Fibroblast of the conjunctiva (primary cell): ENCODE measurements around the gene STX4.

Source experiments
- DNase-seq: peaks from one replicate; pipeline ENCODE4 v3.0.0-alpha.2; 2010; ENCODE audit warnings: low read depth

STX4 gene

DNA sequence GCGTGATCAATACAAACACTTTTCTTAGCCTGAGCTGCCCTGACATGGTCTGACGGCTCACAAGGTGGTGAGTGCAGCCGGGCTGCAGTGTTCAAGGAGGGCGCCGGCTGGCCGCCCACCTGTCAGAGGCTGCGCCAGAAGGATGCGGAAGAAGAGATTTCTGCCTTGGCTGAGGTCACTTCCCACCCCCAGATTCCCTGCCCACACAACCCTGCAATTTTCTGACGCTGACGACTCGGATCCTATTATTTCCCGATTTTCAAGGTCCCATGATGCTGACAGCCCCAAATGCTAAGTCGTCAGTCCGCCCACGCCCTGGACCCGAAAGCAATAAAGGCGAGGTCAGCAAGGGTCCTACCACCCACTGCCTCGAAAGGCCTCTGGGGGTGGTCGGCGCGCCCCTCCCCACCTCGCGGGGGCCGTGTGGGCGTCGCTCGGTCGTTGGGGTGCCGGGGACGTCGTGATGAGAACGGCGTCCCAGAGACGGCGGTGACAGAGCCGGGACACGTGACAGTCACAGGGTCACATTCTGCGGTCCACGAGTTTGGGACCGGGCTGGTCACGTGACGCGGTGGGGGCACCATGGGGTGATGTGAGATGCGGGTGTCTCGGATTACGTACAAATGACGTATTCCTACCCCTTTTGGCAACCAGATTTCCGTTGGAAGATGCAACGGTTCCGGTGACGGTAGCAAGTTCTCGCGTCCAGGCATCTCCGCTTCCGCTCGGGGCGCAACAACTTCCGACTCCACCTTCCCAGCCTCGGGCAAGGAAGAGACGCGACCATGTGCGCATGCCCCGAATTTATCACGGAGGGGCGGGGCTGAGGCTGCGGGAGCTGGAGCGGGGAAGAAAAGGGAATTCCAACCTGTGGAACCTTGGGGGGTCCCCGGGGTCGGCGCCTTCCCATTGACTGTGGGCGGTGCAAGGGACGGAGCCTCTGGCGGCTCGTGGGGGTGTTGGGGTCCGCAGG, at the start of gene STX4:
Gene STX4 (plus strand): TSS at position 823 of the 973 bp plus-strand sequence. CDS start 248 bp downstream, outside the sequence.
- peak; percentile 95 for DNase-seq

DNA sequence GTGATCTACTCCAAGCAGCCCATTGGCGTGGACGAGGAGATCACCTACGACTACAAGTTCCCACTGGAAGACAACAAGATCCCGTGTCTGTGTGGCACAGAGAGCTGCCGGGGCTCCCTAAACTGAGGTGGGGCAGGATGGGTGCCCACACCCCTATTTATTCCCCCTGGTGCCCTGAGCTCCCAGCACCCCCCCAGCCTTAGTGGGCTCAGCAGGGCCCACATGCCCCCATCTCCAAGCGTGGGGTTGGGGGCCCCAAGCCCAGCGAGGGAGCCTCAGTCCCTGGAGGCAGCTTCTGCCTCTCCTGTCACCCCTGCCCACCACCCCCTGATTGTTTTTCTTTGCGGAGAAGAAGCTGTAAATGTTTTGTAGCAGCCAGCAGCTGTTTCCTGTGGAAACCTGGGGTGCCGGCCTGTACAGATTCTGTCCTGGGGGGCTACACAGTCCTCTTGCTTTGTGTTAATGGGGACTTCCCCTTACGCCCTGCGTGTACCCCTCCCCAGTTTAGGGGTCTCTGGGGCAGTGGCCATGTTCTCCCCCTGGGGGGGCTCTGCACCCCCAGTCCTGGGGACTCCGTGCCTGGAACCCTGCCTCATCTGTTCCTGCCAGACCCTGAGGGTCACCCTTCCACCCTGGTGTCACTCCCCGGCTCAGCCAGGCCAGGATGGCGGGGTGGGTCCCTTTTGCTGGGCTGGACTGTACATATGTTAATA, 49.3 kb upstream of the STX4 start:
- no peak for DNase-seq

DNA sequence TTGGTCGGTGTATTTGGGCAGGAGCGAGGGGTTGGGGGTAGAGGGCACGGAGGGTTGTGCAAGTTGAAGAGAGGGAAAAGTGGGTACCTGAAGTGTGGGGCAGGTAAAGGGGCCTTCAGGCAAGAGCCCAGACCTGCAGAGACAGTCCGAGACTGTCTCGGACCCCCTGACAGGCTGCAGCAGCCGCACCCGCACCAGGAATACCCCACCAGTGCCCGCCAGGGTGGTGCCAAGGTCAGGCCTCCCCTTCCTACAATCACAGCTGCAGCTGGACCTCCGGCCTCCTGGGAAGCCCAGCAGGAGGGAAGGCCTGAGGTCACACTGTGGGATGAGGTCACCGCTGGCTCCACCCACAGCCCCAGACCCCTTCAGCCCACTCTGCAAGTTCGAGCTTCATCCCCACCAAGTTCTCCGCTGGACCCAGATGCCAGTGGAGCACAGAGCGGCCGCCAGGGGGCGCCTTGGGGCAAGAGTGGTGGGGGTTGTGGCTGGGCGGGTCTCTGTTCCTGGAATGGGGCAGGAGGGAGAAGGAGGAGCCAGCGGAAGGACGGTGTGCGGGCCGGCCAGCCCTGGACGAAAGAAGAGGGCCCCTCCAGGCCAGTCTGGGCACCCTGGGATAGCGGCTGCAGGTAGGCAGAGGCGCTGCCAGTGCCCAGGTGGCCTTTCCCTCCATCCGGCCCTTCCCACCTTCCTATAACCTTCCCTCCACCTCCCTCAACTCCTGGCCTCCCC, 48.5 kb upstream of the STX4 start, which contains the start of gene HSD3B7:
Gene HSD3B7 (plus strand): TSS at position 539 of the 732 bp plus-strand sequence. CDS start 452 bp downstream, outside the sequence.
- DNase-seq, result peak; percentile 56

GRCh38 chr16:30985401-30986128, 47.8 kb upstream of the STX4 start:
- DNase-seq, result no peak

GRCh38 chr16:30986129-30986991, 47.0 kb upstream of the STX4 start:
- DNase-seq, result no peak

- DNase-seq, result no peak
Observed at GRCh38 chr16:30987581-30988190, 45.7 kb upstream of the STX4 start.

- DNase-seq, result no peak
Observed at GRCh38 chr16:30989469-30990047, 43.8 kb upstream of the STX4 start.

DNA sequence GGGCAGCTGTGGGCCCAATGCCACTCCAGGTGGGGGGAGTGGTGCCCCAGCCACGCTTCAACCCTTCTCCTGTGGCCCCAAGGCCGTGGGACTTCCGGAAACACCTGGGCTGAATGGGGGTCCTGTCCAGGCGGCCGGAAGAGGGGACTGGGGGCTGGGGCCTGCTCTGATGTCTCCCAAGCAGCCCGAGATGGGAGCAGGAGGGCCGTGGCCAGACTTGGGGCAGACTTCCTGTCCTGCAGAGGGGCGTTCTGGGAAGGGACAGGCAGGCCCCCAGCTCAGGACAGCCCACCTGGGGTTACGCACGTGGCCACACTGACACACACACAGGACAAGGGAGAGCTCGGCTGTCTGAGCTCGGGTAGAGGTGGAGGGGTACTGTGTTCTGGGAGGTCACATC, 43.3 kb upstream of the STX4 start:
- DNase-seq, result no peak

DNA sequence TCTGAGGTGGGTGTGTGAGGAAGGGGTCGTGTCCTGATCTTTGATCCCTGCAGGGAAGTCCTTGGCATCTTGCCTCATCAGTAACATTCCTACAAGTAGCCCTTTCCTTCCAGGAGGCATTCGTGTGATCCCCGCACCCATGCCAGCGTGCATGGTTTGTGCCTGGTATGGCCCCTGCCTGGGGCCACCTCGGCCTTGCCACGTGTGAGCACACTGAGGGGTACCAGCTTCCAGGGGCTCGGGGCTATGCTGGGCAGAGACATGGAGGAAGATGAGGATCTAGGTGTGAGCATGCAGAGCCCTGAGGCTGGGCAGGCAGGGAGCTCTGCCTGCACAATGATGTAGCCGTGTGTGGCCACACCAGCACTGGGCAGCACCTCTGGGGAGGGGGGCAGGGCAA, 42.3 kb upstream of the STX4 start:
- no peak for DNase-seq

DNA sequence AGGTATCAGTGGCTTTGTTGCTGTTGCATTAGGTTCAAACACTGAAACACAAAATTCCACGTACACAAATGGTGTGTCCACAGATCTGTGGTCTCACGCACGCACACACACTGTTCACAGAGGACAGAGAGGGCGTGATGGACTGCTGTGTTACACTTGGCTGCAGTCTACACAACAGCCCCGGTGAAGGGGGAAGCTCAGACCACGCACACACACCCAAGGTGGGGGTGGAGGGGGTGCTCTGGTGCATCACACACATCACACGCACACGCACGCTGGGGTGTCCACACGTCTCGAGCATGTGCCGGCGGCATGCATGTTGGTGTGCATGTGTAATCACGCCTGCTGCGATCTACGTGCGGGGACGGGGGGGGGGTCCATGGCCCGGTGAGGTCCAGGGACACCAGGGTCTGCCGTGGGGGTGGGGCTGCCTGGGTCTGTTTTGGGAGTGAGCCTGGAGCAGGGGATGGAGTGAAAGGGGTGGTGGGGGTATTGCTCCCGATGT, 41.0 kb upstream of the STX4 start:
- DNase-seq, result no peak

GRCh38 chr16:30992931-30993816, 40.2 kb upstream of the STX4 start:
- no peak for DNase-seq

DNA sequence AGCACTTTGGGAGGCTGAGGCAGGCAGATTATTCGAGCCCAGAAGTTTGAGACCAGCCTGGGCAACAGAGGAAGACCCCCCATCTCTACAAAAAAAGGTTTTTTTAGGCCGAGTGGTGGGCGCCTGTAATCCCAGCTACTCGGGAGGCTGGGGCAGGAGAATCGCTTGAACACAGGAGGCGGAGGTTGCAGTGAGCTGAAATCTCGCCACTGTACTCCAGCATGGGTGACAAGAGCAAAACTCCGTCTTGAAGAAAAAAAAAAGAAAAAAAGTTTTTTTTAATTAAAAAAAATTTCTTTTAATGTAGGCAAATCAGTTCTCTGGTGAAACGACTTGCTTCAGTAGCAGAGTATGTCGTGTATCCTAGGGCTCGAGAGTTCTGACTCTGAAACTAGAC, 37.4 kb upstream of the STX4 start:
- DNase-seq, result no peak

DNA sequence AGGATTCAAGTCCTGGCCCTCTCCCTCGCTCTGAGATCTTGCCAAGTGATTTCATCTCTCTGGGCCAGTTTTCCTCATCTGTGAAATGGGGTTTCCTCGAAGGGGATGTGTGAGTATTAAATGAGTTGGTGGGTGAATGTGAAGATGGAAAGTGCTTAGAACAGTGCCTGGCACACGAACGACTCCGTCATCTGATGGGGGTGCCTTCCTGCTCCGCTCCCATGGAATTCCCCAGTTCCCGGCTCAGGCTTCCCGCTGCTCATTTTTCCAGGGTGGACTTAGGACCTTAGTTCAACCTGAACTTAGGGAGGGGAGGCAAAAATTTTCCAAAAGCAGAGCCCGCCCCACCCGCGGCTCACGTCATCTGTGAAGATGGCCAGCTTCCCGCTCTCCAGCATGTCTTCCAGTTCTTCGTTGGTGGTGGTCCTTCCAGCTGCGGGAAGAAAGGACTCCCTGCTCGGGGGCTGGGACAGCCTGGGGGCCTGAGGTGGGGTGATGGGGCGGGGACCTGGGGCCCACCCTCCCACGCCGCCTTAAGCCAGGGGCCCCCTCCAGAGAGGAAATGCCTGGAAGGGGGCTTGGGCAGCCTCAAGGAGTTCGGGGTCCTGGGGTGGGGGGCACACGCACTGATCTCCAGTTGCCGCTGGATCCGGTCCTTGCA, 36.9 kb upstream of the STX4 start:
- no peak for DNase-seq

DNA sequence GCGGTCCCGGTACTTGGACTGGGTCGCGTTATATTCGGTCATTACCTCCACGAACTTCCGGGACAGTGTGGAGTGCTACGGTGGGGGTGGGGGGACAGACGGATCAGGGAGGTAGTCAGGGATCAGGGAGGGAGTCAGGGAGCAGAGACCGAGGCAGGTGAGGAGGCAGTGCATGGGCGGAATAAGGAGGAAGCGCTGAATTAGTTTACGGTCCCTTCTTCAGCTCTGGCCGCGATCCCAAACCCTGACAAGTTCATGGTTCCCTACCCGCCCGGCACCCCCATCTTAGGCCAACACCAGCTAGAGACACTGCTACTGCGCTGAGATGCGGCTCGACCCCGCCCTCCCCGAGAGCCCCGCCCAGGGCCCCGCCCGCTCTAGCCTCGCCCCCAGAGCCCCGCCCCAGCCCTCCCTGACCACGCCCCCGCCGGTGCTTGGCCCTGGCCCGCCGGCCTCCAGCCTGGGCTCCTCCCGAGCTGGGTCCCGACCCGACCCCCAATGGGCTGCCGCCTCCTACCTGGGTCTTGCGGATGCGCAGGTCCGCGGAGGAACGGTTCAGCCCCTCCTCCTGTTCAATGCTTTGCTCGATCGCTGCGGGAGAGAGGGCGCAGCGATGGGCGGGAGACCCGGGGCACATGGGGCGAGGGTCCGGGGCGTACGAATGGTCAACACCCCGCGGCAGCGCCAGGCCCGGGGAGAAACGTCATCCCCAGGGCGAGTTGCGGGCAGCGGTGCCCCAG, 36.2 kb upstream of the STX4 start:
- DNase-seq, result peak; percentile 58

GRCh38 chr16:30997725-30998711, 35.3 kb upstream of the STX4 start:
- DNase-seq, result peak; percentile 55
